SW 1271 (cell line): ENCODE measurements around the gene KIF1A.
"Not testable (repeated sequence)": the region's sequence is repeated elsewhere in the genome, so short reads cannot be mapped to it uniquely, and the experiment has no call there.

Source experiments
- DNase-seq, 2 experiments: peaks; one replicate each; lab custom pipeline; 2025; lab: John Stamatoyannopoulos, UW

The KIF1A gene

GRCh38 chr2:240787521-240788472 lies 32.2 kb downstream of the KIF1A start:
- DNase-seq: no peak

DNA sequence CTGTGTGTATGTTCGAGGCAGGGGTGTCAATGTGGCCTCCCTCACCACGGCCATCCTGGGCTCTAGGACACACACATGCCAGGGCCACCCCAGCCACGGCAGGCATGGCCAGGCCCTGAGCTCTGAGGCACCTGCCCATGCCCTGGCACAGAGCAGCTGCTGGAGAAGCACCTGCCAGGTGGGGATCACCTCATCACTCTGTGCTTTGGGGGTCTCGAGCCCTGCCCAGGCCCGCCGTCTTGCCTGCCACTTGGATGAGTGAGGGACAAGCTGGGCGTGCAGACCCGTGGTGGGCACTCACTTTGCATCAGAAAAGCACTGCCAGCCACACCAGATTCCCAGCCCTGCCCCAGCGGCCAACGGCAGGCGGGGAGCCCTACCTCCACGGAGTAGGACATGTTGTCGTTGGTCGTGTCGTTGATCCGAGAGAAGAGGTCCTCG lies 33.1 kb downstream of the KIF1A start:
- no peak for DNase-seq

GRCh38 chr2:240786355-240786841 lies 33.6 kb downstream of the KIF1A start:
- no peak for DNase-seq

DNA sequence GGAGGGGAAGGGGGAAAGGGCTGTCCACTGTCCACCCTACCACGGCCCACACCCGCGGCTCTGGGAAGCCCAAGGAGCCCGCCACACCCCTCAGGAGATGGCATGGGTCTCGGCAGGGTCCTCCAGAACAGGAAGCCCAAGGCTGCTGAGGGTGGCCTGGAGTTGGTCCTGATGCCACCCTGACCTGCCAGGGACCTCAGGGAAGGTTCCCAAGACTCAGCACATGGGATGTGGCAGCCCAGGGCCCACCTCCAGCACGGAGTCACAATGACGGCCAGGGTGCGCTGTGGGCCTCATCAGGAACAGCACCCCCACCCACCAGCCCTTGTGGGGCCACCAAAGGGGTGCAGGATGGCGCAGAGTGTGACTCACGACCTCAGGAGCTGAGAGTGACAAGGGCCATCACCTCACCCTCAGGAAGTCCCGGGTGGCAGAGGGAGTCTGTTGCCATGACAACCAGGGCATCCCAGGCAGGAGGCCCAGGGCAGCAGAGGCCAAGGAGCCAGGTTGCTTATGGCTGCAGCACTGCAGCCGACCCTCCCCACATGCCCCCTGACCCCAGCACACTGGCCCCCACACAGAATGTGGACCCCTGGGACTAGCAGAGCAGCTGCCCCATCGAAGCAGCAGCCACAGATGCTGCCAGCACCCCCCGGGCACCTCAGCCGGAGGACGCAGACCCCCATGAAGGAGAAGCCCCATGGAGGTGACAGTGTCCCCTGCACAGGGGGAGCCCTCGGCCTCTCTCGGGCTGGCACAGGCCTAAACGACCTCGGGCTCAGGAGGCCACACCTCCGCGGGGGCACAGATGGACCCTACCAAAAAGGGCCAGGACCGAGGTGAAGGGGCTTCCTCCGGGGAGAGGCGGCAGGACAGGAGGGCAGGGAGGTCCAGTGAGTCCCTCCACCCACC lies 34.3 kb downstream of the KIF1A start:
- DNase-seq: no peak

GRCh38 chr2:240784629-240785423 lies 35.2 kb downstream of the KIF1A start:
- no peak for DNase-seq

DNA sequence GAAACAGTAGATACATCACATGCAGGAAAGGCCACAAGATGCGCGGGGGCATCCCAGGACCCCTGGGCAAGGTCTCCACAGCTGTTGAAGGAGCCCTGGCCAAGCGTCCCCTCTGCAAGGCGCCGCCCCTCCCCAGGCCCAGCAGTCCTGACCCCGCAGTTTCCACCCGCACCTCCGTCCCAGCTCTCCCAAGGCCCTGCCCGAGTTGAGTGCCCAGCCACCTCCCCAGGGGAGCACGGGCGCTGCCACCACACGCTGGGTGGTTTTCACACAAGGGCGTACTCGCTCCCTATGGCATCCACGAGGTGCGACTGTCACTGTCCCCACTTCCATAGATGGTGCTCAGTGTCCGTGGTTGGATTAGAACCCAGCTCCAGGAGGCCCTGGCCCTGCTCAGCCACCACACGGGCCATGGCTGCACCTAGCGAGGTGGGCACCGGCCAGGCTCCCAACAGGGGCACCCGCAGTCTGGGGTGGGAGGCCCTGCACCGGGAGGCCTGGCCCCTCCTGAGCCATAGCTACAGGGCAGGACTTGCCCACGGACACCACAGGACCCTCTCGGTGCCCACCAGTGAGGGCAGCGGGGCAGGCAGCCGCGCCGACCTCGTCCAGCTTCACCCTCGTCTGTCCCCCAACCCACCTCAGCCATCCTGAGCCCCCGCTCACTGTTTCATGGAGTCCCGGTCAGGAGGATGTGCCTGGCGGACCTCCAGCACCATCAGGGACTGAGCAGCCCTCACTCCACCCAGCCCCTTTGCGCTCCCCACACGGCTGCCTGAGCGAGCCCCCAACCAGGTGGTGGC lies 36.0 kb downstream of the KIF1A start:
- no peak for DNase-seq

- no peak for DNase-seq
Observed at GRCh38 chr2:240782886-240783818, 36.9 kb downstream of the KIF1A start.

DNA sequence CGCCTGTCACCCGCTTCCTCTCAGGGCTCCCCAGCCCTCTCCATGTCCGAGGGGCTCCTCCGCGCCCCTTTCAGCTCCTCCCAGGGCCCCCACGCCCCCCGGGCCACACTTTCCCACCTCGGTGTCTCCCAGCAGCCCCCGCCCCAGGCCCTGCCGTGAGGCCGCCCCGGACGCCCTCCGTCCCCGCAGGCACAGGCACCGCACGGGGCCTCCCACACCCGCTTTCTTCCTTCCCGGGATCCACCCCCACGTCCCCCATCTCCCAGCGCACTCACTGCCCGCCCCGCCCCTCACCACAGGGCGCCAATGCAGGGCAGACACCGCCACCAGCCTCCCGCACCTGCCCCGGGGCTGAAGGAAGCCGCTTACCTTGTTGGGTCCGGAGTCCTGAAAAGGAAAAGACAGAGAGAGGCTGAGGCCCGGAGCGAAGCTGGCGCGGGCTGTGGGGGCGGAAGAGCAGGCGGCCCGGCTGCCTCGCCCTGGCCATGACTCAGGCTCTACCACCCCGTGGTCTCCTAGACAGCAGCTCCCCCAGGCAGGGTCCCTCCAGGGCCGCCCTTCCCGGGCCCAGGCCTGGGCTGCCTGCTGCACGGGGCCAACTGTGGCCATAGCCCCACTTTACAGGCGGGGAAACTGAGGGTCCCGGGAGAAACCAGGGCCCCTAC lies 37.7 kb downstream of the KIF1A start:
- DNase-seq: no peak

DNA sequence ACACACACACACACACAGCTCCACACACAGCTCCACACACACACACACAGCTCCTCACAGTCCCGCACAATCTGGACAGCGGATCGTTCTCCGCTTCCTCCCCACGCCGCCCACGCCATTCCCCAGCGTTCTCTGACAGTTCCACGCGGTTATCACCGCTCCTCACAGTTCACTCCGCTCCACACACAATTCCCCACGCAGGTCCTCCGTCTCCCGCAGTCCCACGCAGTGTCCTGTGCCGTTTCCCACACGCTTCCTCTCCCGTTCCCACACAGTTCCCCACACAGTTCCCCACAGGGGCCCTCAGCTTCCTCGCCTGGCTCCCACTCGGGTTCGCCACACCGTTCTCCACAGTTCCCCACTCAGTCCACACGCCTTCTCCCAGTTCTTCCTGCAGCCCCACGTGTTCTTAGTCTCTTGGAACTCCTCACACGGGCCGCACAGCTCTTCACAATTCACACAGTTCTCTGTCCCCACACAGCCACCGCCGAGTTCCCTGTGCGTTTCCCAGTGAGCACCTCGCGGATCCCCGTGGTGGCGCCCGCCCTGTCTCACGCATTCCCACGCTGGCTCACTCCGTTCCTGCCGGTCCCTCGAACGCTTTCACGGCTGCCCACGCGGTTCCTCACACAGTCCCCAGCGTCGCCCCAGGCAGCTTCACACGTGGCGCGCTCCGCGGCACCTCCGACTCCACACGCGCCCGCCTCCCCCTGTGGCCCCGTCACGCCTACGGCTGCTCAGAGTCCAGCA lies 38.4 kb downstream of the KIF1A start:
- no peak for DNase-seq

DNA sequence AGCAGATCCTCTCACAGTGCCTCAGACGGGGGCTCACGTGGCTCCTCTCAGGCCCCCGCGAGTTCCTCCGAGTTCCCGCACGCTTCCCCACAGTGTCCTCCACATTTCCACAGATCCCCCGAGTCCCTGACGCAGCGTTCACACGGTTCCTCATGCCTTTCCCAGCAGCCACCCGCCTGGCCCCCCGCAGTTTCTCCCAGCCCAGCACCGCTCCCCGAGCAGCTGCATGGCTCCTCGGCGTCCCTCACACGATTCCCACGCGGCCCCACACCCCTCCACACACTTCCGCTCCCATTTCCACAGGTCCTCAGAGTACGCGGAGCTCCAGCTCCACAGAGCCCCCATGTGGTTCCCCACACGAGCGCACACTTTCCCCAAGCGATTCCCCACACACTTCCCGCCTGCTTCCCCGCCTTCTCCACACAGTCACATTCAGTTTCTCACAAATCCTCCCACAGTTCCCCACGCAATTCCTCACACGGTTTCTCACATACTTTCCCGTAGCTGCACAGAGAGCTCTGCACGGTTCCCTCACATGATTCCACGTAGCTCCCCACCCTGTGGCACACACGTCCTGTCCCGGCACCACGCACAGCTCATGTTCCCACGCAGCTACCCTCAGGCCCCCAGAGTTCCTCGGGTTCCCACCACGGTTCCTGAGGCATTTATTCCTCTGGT lies 39.9 kb downstream of the KIF1A start:
- DNase-seq: no peak

DNA sequence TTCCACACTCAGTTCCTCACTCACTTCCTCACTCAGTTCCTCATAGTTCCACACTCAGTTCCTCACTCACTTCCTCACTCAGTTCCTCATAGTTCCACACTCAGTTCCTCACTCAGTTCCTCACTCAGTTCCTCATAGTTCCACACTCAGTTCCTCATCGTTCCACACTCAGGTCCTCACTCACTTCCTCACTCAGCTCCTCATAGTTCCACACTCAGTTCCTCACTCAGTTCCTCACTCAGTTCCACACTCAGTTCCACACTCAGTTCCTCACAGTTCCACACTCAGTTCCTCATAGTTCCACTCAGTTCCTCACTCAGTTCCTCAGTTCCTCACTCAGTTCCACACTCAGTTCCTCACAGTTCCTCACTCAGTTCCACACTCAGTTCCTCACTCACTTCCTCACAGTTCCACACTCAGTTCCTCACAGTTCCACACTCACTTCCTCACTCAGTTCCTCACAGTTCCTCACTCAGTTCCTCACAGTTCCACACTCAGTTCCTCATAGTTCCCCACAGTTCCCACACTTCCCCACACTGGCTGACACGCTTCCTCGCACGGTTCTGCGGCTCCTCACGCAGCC lies 40.7 kb downstream of the KIF1A start:
- not testable (repeated sequence) for DNase-seq

DNA sequence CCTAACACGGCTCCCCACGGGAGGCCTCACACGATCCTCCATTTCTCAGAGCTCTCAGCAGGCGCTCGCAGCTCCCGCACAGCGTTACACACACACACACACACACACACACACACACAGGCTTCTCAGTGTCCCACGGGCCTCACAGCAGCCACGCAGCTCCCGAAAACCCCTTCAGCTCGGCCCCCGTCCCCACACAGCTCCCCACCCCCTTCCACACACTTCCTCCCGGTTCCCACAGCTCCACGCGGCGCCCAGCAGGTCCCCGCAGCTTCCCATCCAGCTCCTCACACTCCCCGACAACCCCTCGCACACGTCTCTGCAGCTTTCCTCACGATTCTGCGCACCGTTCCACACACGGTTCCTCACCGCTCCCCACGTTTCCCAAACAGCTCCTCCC lies 41.6 kb downstream of the KIF1A start:
- DNase-seq: no peak

- no peak for DNase-seq
Observed at GRCh38 chr2:240777456-240778212, 42.4 kb downstream of the KIF1A start.

- DNase-seq: no peak
Observed at GRCh38 chr2:240775905-240776304, 44.1 kb downstream of the KIF1A start.

GRCh38 chr2:240774856-240775255 lies 45.2 kb downstream of the KIF1A start:
- DNase-seq: no peak

GRCh38 chr2:240769096-240769495 lies 50.9 kb downstream of the KIF1A start:
- no peak for DNase-seq

DNA sequence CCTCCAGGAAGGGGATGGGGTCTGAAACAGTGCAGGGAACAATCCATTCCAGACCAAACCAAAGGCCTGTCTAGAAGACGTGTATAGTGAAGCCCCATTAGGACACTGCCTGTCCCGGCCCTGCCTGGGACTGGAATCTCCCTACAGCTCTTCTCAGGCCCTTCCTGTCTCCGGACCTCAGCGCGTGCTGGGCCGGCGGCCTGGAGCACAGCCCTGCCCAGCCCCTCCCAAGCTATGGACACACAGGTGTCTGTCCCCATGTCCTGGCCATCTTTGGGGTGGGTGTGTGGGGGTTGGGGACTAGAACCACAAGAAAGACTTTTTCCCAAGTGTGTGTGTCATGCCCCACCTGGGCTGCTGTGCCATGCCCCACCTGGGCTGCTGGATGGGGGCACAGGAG lies 51.8 kb downstream of the KIF1A start:
- no peak for DNase-seq
